Thymus (tissue), 11 donors: ENCODE data around the gene BAZ2B. TPM values are rescaled to one million over a fixed set of nuclear protein-coding genes. Genes with fewer than 3 reads are reported as not detected.

Source experiments
- DNase-seq, 9 donors: peaks; one replicate each; pipeline ENCODE4 v3.0.0-alpha.2; 2013; ENCODE audit warnings: low spot score in 9 of 9, low read depth in 6 of 9, missing footprints in 1 of 9
- H3K27ac ChIP-seq, 2 donors: one replicate each; pipeline ENCODE4 v1.5.1; 2013; ENCODE audit warnings: control low read depth in 1 of 2, low read depth in 1 of 2, low read length in 1 of 2, mild to moderate bottlenecking in 1 of 2, moderate library complexity in 1 of 2
- H3K27me3 ChIP-seq, 2 donors: one replicate each; pipeline ENCODE4 v1.5.1; 2013; ENCODE audit warnings: low read length in 1 of 2; ENCODE audit not compliant: control insufficient read depth in 2 of 2, insufficient read depth in 1 of 2
- H3K36me3 ChIP-seq, 2 donors: one replicate each; pipeline ENCODE4 v1.5.1; 2013; ENCODE audit warnings: low read length in 1 of 2, mild to moderate bottlenecking in 1 of 2, moderate library complexity in 1 of 2; ENCODE audit not compliant: control insufficient read depth in 2 of 2, insufficient read depth in 2 of 2
- H3K4me1 ChIP-seq, 2 donors: one replicate each; pipeline ENCODE4 v1.5.1; 2013; ENCODE audit warnings: low read length in 2 of 2; ENCODE audit not compliant: control insufficient read depth in 2 of 2, insufficient read depth in 2 of 2
- H3K4me3 ChIP-seq, 2 donors: one replicate each; pipeline ENCODE4 v1.5.1; 2013; ENCODE audit warnings: low read length in 2 of 2, control low read depth in 1 of 2, mild to moderate bottlenecking in 1 of 2
- H3K9me3 ChIP-seq, 2 donors: one replicate each; pipeline ENCODE4 v1.5.1; 2013; ENCODE audit warnings: low read length in 1 of 2, mild to moderate bottlenecking in 1 of 2; ENCODE audit not compliant: control insufficient read depth in 2 of 2, insufficient read depth in 1 of 2
- WGBS: extraction: QIAGEN DNeasy Blood & Tissue Kit; methylation state at CpG from one replicate; pipeline ENCODE4 v1.1.7; 2013; 5-methylcytosine and 5-hydroxymethylcytosine counted together
- polyA plus RNA-seq: library from polyadenylated mRNA; stranded (reverse); fragments of 200-250 nt; gene quantifications from one replicate; pipeline ENCODE4 v1.2.3, GENCODE V29; 2013
- total RNA-seq: library from RNA; stranded (reverse); fragments of 120-200 nt; gene quantifications from one replicate; pipeline ENCODE4 v1.2.4, GENCODE V29; 2013
- donor health status: healthy.

The BAZ2B gene
- total and polyA plus RNA-seq, 2 donors, result 16.9 to 43.3 TPM

DNA sequence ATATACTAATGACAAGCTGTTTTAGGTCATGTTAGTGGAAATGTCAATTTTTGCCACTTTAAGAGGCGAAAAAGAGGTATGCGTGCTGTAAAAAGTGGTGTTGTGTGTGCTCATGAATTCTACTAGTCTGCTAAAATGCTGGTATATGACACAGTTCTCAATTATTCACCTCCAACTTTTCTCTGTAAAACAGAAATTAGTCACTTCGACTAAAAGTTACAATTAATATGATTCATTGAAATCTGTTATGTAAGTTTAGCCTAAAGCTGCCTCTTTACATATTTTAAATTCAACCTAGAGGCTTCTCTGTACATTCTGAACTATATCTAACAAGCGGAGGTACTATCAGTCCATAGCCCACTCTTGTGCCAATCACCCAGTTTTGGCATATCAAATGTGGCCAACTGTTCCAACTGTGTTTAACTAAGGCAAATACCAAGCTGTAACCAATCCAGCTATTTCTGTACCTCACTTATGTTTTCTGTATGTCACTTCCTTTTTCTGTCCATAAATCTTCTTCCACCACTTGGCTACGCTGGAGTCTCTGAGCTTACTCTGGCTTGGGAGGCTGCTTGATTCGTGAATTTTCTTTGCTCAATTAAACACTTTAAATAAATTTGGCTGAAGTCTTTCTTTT is 20.8 kb downstream of the BAZ2B start:
- H3K27me3 ChIP-seq, result no peaks in the 10 kb centered on the region
- H3K9me3 ChIP-seq, result no peaks in the 10 kb centered on the region
- H3K36me3 ChIP-seq, result no peaks in the 10 kb centered on the region
- 66% methylated on average over 6 of the region's 6 CpGs for WGBS
- no peaks in the 10 kb centered on the region for H3K4me1 ChIP-seq
- no peak overlapping the region for H3K4me3 ChIP-seq
- no peak for DNase-seq
- no peak overlapping the region for H3K27ac ChIP-seq

DNA sequence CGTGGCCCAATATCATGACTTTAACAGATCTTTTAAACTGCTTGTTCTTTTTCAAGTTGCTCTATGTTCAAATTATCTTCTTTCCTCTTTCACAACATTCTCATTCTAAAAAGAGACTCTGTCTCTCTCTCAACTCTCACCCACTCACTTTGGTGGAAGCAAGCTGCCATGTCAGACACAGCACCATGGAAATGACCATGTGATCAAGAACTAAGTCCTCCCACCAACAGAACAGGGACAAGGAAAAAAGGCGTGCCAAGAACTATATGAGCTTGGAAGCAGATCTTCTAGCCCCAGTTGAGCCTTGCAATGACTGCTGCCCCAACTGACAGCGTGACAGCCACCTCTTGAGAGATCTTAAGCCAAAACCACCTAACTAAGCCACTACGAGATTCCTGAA is 23.9 kb downstream of the BAZ2B start:
- Histone ChIP-seq H3K36me3 (no peaks in the 10 kb centered on the region), H3K9me3 (no peaks in the 10 kb centered on the region), H3K4me1 (no peaks in the 10 kb centered on the region), H3K27ac (no peak overlapping the region), H3K27me3 (no peaks in the 10 kb centered on the region), H3K4me3 (no peak overlapping the region)
- WGBS, result 74% methylated on average over 4 of the region's 4 CpGs
- DNase-seq, result no peak

DNA sequence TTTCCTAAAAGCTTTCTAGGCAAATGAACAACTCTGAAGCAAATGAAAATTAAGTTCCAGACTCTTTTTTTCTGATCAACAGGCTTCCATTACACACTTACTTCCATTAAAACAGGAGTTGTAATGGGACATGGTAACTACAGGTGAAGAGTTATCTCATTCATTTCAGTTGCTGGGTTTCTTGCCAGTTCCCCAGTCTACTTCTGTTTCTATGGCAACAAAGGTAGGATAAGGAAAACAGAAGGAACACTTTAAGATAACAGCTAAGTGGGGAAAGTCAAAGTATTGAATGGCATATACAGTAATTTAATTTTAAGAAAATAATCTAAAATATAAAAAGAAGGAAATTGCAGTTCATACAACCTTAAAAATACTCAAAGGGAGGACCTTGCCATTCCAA is 25.1 kb downstream of the BAZ2B start:
- Histone ChIP-seq H3K4me1 (no peaks in the 10 kb centered on the region), H3K4me3 (no peak overlapping the region), H3K27me3 (no peaks in the 10 kb centered on the region), H3K27ac (no peak overlapping the region), H3K9me3 (no peaks in the 10 kb centered on the region), H3K36me3 (no peaks in the 10 kb centered on the region)
- no peak for DNase-seq

DNA sequence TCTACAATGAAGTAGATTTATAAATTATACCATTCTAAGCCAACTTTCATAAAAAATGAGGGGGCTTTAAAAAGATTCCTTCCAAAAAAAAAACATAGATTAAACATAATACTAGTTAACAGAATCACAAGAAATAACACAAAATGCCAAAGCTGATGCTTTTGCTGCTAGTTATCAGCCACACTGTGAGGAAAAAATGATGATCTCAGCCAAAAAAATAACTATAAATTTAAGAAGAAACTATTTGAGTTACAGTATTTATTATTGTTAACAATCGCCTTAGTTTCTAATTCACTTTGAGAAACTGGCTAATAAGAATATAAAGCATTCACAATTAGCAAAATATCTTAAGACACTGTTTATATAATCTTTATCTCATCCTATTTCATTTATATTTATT is 27.1 kb downstream of the BAZ2B start:
- whole genome bisulfite sequencing, result 99% methylated on average over 1 of the region's 1 CpG
- H3K36me3 ChIP-seq, result no peaks in the 10 kb centered on the region
- H3K4me1 ChIP-seq, result no peaks in the 10 kb centered on the region
- no peak overlapping the region for H3K4me3 ChIP-seq
- no peaks in the 10 kb centered on the region for H3K9me3 ChIP-seq
- DNase-seq, result no peak
- H3K27ac ChIP-seq, result no peak overlapping the region
- H3K27me3 ChIP-seq, result no peaks in the 10 kb centered on the region

DNA sequence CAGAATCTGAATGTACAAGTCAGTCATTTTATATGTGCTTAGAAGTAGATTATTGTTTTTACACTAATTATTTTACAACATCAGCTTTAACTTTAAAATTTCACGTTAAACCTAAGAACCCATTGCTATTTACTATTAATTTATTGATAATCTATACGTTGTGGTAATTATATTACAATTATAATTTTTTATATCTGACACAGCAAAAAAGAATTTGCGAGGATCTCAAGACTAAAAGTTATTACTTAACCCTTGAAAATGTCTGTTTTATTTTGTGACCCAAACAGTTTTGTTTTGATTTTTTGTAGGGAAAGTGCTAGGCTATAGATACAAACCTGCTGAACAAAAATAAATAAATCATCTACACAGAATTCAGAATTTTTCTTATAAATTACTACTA is 30.3 kb downstream of the BAZ2B start:
- Histone ChIP-seq H3K4me1 (no peaks in the 10 kb centered on the region), H3K36me3 (no peaks in the 10 kb centered on the region), H3K27me3 (no peaks in the 10 kb centered on the region), H3K27ac (no peak overlapping the region), H3K4me3 (no peak overlapping the region), H3K9me3 (no peaks in the 10 kb centered on the region)
- 98% methylated on average over 3 of the region's 3 CpGs for WGBS
- DNase-seq, result no peak

DNA sequence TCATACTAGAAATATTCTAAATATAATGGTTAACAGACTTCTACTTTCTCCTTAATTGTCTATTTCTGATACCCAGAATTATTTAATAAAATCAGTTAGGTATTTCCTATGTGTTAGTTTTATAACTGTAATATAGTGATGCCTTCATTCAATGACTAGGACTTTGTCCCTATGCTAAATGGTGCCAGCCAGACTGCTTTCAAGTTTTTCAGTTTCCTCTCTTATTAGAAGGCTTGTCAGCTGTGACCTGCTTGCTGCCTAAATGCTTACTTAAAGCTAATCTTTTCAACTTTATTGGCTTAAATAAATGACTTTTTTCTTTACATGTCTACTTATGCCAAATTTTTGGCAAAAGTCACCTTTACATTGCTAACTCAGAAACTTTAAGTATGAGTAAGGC is 30.7 kb downstream of the BAZ2B start:
- DNase-seq, result no peak
- H3K27ac ChIP-seq, result no peak overlapping the region
- no peak overlapping the region for H3K4me3 ChIP-seq
- H3K36me3 ChIP-seq, result no peaks in the 10 kb centered on the region
- no peaks in the 10 kb centered on the region for H3K4me1 ChIP-seq
- no peaks in the 10 kb centered on the region for H3K9me3 ChIP-seq
- H3K27me3 ChIP-seq, result no peaks in the 10 kb centered on the region

DNA sequence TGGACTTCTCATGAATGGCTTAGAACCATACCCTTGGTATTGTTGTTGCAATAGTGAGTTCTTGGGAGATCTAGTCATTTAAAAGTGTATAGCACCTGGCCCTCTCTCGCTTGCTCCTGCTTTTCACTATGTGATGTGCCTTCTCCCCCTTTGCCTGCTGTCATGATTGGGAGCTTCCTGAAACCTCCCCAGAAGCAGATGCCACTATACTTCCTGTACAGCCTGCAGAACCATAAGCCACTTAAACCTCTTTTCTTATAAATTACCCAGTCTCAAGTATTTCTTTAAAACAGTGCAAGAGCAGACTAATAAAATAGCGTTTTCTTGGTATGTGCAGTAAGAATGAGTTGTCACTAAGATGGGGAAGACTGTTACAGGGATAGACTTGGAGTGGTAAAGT is 31.6 kb downstream of the BAZ2B start:
- 70% methylated on average over 2 of the region's 2 CpGs for WGBS
- H3K4me1 ChIP-seq, result no peaks in the 10 kb centered on the region

DNA sequence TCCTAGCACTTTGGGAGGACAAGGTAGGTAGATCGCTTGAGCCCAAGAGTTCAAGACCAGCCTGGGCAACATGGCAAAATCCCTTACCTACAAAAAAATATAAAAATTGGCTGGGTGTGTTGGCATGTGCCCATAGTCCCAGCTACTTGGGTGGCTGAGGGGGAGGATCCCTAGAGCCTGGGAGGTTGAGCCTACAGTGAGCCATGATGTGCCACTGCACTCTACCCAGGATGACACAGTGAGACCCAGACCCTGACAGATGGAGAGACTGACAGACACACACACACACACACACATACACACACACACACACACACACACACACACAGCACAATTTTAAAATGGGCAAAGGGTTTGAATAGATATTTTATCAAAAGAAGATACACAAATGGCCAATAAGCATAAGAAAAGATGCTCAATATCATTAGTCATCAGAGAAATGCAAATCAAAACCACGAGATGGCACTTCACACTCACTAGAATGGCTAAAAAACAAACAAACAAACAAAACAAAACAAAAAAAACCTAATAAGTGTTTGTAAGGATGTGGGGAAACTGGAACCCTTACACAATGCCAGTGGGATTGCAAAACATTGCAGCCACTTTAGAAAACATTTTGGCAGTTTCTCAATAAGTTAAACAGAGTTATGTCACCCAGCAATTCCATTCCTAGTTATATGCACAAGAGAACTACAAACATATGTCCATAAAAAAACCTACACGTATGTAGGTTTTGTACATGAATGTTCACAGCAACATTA is 42.3 kb downstream of the BAZ2B start:
- H3K36me3 ChIP-seq, result no peaks in the 10 kb centered on the region
- no peak for DNase-seq
- H3K4me1 ChIP-seq, result no peaks in the 10 kb centered on the region
- H3K27ac ChIP-seq, result no peak overlapping the region
- 65% methylated on average over 3 of the region's 3 CpGs for WGBS
- H3K27me3 ChIP-seq, result no peaks in the 10 kb centered on the region
- peaks cover 0 to 3% of the 10 kb centered on the region in 2 donors for H3K9me3 ChIP-seq
- no peak overlapping the region for H3K4me3 ChIP-seq

More for the DNA sequence above, 31.6 kb downstream of the BAZ2B start:
- Histone ChIP-seq H3K9me3 (no peaks in the 10 kb centered on the region), H3K27me3 (no peaks in the 10 kb centered on the region), H3K4me3 (no peak overlapping the region), H3K27ac (no peak overlapping the region), H3K36me3 (no peaks in the 10 kb centered on the region)
- DNase-seq, result no peak

DNA sequence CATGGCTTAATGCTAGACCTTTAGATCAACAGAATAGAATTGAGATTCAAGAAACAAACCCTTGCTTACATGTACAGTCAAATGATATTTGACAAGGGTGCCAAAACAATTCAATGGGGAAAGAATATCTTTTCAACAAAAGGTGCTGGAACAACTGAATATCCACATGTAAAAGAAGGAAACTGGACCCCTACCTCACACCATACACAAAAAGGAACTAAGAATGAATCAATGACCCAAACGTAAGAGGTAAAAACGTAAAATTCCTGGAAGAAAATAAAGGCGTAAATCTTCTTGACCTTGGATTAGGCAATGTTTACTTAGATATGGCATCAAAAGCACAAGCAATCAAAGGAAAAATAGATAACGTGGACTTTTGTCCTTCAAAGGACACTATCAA is 43.1 kb downstream of the BAZ2B start:
- no peaks in the 10 kb centered on the region for H3K36me3 ChIP-seq
- H3K27me3 ChIP-seq, result no peaks in the 10 kb centered on the region
- no peaks in the 10 kb centered on the region for H3K4me1 ChIP-seq
- H3K9me3 ChIP-seq, result peaks cover 0 to 3% of the 10 kb centered on the region in 2 donors
- no peak overlapping the region for H3K4me3 ChIP-seq
- 98% methylated on average over 4 of the region's 4 CpGs for WGBS
- H3K27ac ChIP-seq, result no peak overlapping the region
- no peak for DNase-seq
